ENCODE data around the gene ATP6V0C. TPM values are rescaled to one million over a fixed set of nuclear protein-coding genes. Genes with fewer than 3 reads are reported as not detected.
A peak's percentile ranks its signal among the peaks of the same experiment; 100 is the strongest.

The ATP6V0C gene
- total and polyA plus RNA-seq, 2 of the 13 experiments (the other 11 are each of a cell fraction or from before 2014, with no cell fraction given): 10.4 to 20.1 TPM

DNA sequence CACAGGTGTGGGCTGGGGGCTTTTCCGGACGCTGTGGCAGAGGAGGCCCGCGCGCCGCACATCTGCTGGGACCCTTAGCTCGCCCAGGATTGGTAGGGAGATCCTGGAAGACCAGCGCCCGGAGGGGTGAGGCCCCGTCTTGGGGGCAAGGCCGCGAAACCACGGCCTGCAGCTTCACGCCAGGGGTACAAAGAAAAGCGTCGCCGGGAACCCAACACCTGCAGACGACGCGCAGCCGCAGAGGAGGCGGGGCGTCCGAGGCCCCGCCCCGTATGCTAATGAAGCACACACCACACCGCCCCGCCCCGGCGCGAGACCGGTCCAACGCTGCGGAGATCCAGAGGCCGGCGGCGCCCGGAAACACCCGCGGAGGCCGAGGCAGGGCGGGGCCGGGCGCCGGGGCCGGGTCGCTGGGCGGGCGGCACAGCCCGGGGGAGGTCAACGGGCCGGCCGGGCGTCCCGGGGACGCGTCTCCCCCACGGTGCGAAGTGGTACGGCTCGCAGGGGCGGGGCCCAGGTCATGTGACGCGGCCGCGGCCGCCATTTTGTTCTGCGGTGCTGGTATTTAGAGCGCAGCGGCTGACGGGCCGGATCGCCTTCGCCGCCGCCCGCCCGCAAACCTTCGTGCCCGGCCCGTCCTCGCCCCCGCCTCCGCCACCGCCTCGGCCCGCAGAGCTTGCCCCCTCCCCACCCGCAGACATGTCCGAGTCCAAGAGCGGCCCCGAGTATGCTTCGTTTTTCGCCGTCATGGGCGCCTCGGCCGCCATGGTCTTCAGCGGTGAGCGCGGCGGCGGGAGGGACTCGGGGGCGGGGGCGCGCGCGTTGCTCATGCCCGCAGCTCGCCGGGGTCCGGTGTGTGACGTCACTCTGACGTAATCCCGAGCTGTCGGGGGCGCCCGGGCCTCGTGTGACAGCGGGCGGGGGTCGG is at the start of gene ATP6V0C (continued):
- TF ChIP-seq ZNF337 (CRISPR knock-in tag; IDR thresholded peaks at IDR 0.05; ENCODE audit: borderline replicate concordance, low read depth) (no peak), GPN1 (CRISPR knock-in tag; IDR thresholded peaks at IDR 0.05; ENCODE audit: borderline replicate concordance) (no peak), ZNF703 (CRISPR knock-in tag; IDR thresholded peaks at IDR 0.05; ENCODE audit: borderline replicate concordance) (no peak), SATB2 (CRISPR knock-in tag; IDR thresholded peaks at IDR 0.05) (no peak), ZNF772 (CRISPR knock-in tag; IDR thresholded peaks at IDR 0.05) (no peak; the same call in 1 of the 2 replicates), ZNF296 (CRISPR knock-in tag; conservative IDR thresholded peaks at IDR 0.05) (no peak), KMT2A (CRISPR knock-in tag; IDR thresholded peaks at IDR 0.05) (no peak), EZH2 (conservative IDR thresholded peaks at IDR 0.05; ENCODE audit: low read depth, low read length) (no peak), SRF (IDR thresholded peaks at IDR 0.05; ENCODE audit: low read depth, low read length) (no peak), TBX2 (CRISPR knock-in tag; IDR thresholded peaks at IDR 0.05; ENCODE audit: borderline replicate concordance) (peak; percentile 45; the same call in 1 of the 2 replicates), NAIF1 (CRISPR knock-in tag; IDR thresholded peaks at IDR 0.05; ENCODE audit: borderline replicate concordance) (no peak), MTA3 (CRISPR knock-in tag; IDR thresholded peaks at IDR 0.05) (no peak), ZNF501 (CRISPR knock-in tag; IDR thresholded peaks at IDR 0.05) (no peak; the same call in none of the 2 replicates), ZNF782 (CRISPR knock-in tag; IDR thresholded peaks at IDR 0.05; ENCODE audit: borderline replicate concordance) (no peak), NFKBIZ (CRISPR knock-in tag; IDR thresholded peaks at IDR 0.05) (no peak), NONO (IDR thresholded peaks at IDR 0.05) (no peak), NONO (CRISPR knock-in tag; conservative IDR thresholded peaks at IDR 0.05) (peak; percentile 58), HCFC1 (IDR thresholded peaks at IDR 0.05; ENCODE audit: low read depth, low read length) (peak; percentile 44; the same call in 1 of the 2 replicates), TAF15 (IDR thresholded peaks at IDR 0.05; ENCODE audit: low read depth, low read length, poor library complexity, severe bottlenecking) (peak; percentile 23), NR3C1 (CRISPR knock-in tag; IDR thresholded peaks at IDR 0.05) (no peak), MBNL3 (CRISPR knock-in tag; conservative IDR thresholded peaks at IDR 0.05) (no peak), CENPT (CRISPR knock-in tag; IDR thresholded peaks at IDR 0.05; ENCODE audit: low read depth) (no peak), MIER2 (CRISPR knock-in tag; IDR thresholded peaks at IDR 0.05) (no peak), SSRP1 (CRISPR knock-in tag; IDR thresholded peaks at IDR 0.05) (no peak), ELF1 (CRISPR knock-in tag; IDR thresholded peaks at IDR 0.05) (no peak), CC2D1A (CRISPR knock-in tag; IDR thresholded peaks at IDR 0.05) (no peak)
- TF ChIP-seq, protein P1, sequence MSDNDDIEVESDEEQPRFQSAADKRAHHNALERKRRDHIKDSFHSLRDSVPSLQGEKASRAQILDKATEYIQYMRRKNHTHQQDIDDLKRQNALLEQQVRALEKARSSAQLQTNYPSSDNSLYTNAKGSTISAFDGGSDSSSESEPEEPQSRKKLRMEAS (IDR thresholded peaks at IDR 0.05): peak; percentile 40
- TF ChIP-seq, protein P2, sequence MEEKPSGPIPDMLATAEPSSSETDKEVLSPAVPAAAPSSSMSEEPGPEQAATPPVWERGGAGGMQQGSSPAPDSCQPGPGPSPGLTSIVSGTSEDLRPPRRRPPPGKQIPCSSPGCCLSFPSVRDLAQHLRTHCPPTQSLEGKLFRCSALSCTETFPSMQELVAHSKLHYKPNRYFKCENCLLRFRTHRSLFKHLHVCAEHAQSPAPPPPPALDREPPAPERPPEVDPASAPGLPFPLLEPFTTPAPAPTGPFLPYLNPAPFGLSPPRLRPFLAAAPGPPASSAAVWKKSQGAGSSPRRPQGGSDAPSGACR (CRISPR knock-in tag; IDR thresholded peaks at IDR 0.05): no peak
- TF ChIP-seq, protein P3, sequence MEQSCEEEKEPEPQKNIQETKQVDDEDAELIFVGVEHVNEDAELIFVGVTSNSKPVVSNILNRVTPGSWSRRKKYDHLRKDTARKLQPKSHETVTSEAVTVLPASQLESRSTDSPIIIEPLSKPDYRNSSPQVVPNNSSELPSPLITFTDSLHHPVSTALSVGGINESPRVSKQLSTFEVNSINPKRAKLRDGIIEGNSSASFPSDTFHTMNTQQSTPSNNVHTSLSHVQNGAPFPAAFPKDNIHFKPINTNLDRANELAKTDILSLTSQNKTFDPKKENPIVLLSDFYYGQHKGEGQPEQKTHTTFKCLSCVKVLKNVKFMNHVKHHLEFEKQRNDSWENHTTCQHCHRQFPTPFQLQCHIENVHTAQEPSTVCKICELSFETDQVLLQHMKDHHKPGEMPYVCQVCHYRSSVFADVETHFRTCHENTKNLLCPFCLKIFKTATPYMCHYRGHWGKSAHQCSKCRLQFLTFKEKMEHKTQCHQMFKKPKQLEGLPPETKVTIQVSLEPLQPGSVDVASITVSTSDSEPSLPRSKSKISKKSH (CRISPR knock-in tag; IDR thresholded peaks at IDR 0.05; ENCODE audit: borderline replicate concordance): no peak
- TF ChIP-seq, protein P4, sequence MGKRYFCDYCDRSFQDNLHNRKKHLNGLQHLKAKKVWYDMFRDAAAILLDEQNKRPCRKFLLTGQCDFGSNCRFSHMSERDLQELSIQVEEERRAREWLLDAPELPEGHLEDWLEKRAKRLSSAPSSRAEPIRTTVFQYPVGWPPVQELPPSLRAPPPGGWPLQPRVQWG (CRISPR knock-in tag; IDR thresholded peaks at IDR 0.05; ENCODE audit: borderline replicate concordance, low read depth): no peak
